Measurements from ENCODE around the gene ERICH2. TPM values are rescaled to one million over a fixed set of nuclear protein-coding genes. Genes with fewer than 3 reads are reported as not detected.
A peak's percentile ranks its signal among the peaks of the same experiment; 100 is the strongest.

The ERICH2 gene
- total RNA-seq, 1 experiment from 2014 or later = 2.4 TPM

- ATAC-seq (no peak), DNase-seq (ENCODE audit: low read depth, low spot score) (no peak)
- intact Hi-C loops (cut with micrococcal nuclease) = no loop called here
- no peaks in the 10 kb centered on the region for H3K36me3 ChIP-seq (ENCODE audit: control insufficient read depth in 1 of 2, insufficient read depth in 2 of 2, low read length in 2 of 2)
- ChIA-PET RAD21 (ENCODE audit: low non-redundant PET in 1 of 2, low total read pairs in 2 of 2, uncharacterized antibody in 2 of 2, unreplicated experiment in 2 of 2) (no interaction called here), CTCF (interaction anchor here (0.7 kb wide), 1 partner anchor 362 kb away, joined by 4 read pairs; no protein-coding TSS in a partner anchor), POLR2A (interaction anchor here (1.1 to 1.4 kb wide), 2 partner anchors 10 to 12 kb away, joined by 4 read pairs; no protein-coding TSS in a partner anchor)
- H2AFZ ChIP-seq (ENCODE audit: low read depth, low read length, poor library complexity, severe bottlenecking) = peak overlapping the region; percentile 74
- TF ChIP-seq ZNF274 (IDR thresholded peaks at IDR 0.05; ENCODE audit: low read depth, low read length) = no peak
- no peak for TF ChIP-seq POLR2A (IDR thresholded peaks at IDR 0.05; ENCODE audit: borderline replicate concordance, extremely low read depth, insufficient read depth, insufficient read length)
- TF ChIP-seq ZFX (IDR thresholded peaks at IDR 0.05) = peak; percentile 35
- no peaks in the 10 kb centered on the region for H4K20me1 ChIP-seq (ENCODE audit: insufficient read depth)
- peak overlapping the region; percentile 63; the same call in 1 of the 2 replicates for H3K27ac ChIP-seq (ENCODE audit: low read depth, low read length)
- H3K4me2 ChIP-seq (ENCODE audit: low read length) = peak overlapping the region; percentile 96
- peak overlapping the region; percentile 69 for H3K9ac ChIP-seq (ENCODE audit: low read length)
- H3K27me3 ChIP-seq (ENCODE audit: insufficient read depth, low read length) = no peaks in the 10 kb centered on the region
- BruUV-seq (replicated peaks) = no TSS peak
- H3K4me3 ChIP-seq (replicated peaks in 1 of 2; ENCODE audit: low read depth in 1 of 2, low read length in 2 of 2) = peak overlapping the region; percentile 81
- no peaks in the 10 kb centered on the region for H3K9me2 ChIP-seq (ENCODE audit: insufficient read depth)
- no peaks in the 10 kb centered on the region for H3K9me3 ChIP-seq (ENCODE audit: control insufficient read depth in 1 of 2, insufficient read depth in 1 of 2, low read depth in 1 of 2, low read length in 2 of 2)
- H3K4me1 ChIP-seq (ENCODE audit: control insufficient read depth in 1 of 2, insufficient read depth in 2 of 2, low read length in 2 of 2) = peaks cover 4 to 9% of the 10 kb centered on the region in 2 experiments; a peak in 2 of 4 replicates
- H3K79me2 ChIP-seq (ENCODE audit: insufficient read depth, low read length) = no peaks in the 10 kb centered on the region
Observed at GRCh38 chr2:170771421-170771937, 1.3 kb downstream of the ERICH2 start.

GRCh38 chr2:170772295-170772694 lies 2.1 kb downstream of the ERICH2 start:
- Histone ChIP-seq H2AFZ (ENCODE audit: low read depth, low read length, poor library complexity, severe bottlenecking) (no peak overlapping the region), H3K9ac (ENCODE audit: low read length) (no peak overlapping the region), H3K4me1 (ENCODE audit: control insufficient read depth in 1 of 2, insufficient read depth in 2 of 2, low read length in 2 of 2) (peaks cover 4 to 9% of the 10 kb centered on the region in 2 experiments; a peak in 2 of 4 replicates), H3K79me2 (ENCODE audit: insufficient read depth, low read length) (no peaks in the 10 kb centered on the region), H3K27ac (ENCODE audit: low read depth, low read length) (no peak overlapping the region), H4K20me1 (ENCODE audit: insufficient read depth) (no peaks in the 10 kb centered on the region), H3K36me3 (ENCODE audit: control insufficient read depth in 1 of 2, insufficient read depth in 2 of 2, low read length in 2 of 2) (no peaks in the 10 kb centered on the region), H3K9me2 (ENCODE audit: insufficient read depth) (no peaks in the 10 kb centered on the region), H3K4me2 (ENCODE audit: low read length) (peak overlapping the region; percentile 96; the same call in 1 of the 2 replicates), H3K4me3 (replicated peaks in 1 of 2; ENCODE audit: low read depth in 1 of 2, low read length in 2 of 2) (no peak overlapping the region; a peak in 2 of 4 replicates), H3K9me3 (ENCODE audit: control insufficient read depth in 1 of 2, insufficient read depth in 1 of 2, low read depth in 1 of 2, low read length in 2 of 2) (no peaks in the 10 kb centered on the region), H3K27me3 (ENCODE audit: insufficient read depth, low read length) (no peaks in the 10 kb centered on the region)
- POLR2A ChIA-PET = interaction anchor here (1.1 to 1.4 kb wide), 2 partner anchors 9 to 11 kb away, joined by 4 read pairs; no protein-coding TSS in a partner anchor
- ATAC-seq (no peak), DNase-seq (ENCODE audit: low read depth, low spot score) (no peak)
- no peak for TF ChIP-seq EZH2phosphoT487 (IDR thresholded peaks at IDR 0.05; ENCODE audit: borderline replicate concordance)
- TF ChIP-seq EZH2 (IDR thresholded peaks at IDR 0.05) = no peak
- TF ChIP-seq SRF (IDR thresholded peaks at IDR 0.05; ENCODE audit: low read depth) = no peak
- TF ChIP-seq EGR1 (IDR thresholded peaks at IDR 0.05; ENCODE audit: low read depth) = no peak
- no peak for TF ChIP-seq ZFX (IDR thresholded peaks at IDR 0.05)
- TF ChIP-seq YY1 (IDR thresholded peaks at IDR 0.05; ENCODE audit: extremely low read depth, insufficient replicate concordance, low read depth, low read length) = no peak
- no peak for TF ChIP-seq CTCF (IDR thresholded peaks at IDR 0.05 in 2 of 3, conservative IDR thresholded peaks at IDR 0.05 in 1 of 3; ENCODE audit: borderline replicate concordance in 1 of 3, insufficient read depth in 1 of 3, low read depth in 2 of 3, low read length in 2 of 3)
- TF ChIP-seq JUND (IDR thresholded peaks at IDR 0.05) = no peak
- TF ChIP-seq ZNF274 (IDR thresholded peaks at IDR 0.05; ENCODE audit: low read depth, low read length) = no peak
- TF ChIP-seq CEBPB (IDR thresholded peaks at IDR 0.05; ENCODE audit: low read depth) = no peak
- no peak for TF ChIP-seq POLR2A (IDR thresholded peaks at IDR 0.05; ENCODE audit: borderline replicate concordance, extremely low read depth, insufficient read depth, insufficient read length)
- TF ChIP-seq, protein P1, sequence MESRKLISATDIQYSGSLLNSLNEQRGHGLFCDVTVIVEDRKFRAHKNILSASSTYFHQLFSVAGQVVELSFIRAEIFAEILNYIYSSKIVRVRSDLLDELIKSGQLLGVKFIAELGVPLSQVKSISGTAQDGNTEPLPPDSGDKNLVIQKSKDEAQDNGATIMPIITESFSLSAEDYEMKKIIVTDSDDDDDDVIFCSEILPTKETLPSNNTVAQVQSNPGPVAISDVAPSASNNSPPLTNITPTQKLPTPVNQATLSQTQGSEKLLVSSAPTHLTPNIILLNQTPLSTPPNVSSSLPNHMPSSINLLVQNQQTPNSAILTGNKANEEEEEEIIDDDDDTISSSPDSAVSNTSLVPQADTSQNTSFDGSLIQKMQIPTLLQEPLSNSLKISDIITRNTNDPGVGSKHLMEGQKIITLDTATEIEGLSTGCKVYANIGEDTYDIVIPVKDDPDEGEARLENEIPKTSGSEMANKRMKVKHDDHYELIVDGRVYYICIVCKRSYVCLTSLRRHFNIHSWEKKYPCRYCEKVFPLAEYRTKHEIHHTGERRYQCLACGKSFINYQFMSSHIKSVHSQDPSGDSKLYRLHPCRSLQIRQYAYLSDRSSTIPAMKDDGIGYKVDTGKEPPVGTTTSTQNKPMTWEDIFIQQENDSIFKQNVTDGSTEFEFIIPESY (IDR thresholded peaks at IDR 0.05; ENCODE audit: extremely low read depth, insufficient replicate concordance, low read length) = no peak
- no peak for TF ChIP-seq ATF3 (IDR thresholded peaks at IDR 0.05)
- no peak for TF ChIP-seq ELF1 (IDR thresholded peaks at IDR 0.05; ENCODE audit: borderline replicate concordance, low read depth)
- no peak for TF ChIP-seq RAD21 (IDR thresholded peaks at IDR 0.05; ENCODE audit: low read depth)
- TF ChIP-seq SP1 (IDR thresholded peaks at IDR 0.05; ENCODE audit: low read depth) = no peak
- TF ChIP-seq FOSL1 (IDR thresholded peaks at IDR 0.05; ENCODE audit: low read depth) = no peak
- BruUV-seq (replicated peaks) = no TSS peak
- intact Hi-C loops (cut with micrococcal nuclease) = no loop called here
- CTCF ChIA-PET = interaction anchor here (1.0 kb wide), 1 partner anchor 44 kb away, joined by 3 read pairs; the partner anchor contains the start of gene GAD1
- RAD21 ChIA-PET (ENCODE audit: low non-redundant PET in 1 of 2, low total read pairs in 2 of 2, uncharacterized antibody in 2 of 2, unreplicated experiment in 2 of 2) = no interaction called here
